GM12878 (cell line): Measurements from ENCODE around the gene FKBP2. TPM values are rescaled to one million over a fixed set of nuclear protein-coding genes. Genes with fewer than 3 reads are reported as not detected.

Experiments used
- ASH2L ChIP-seq: fragments of 300-600, 200-600 bp; sonication (generic); IDR thresholded peaks from 2 replicates; pipeline ENCODE4 v1.6.1; 2017; ENCODE audit warnings: low read depth, mild to moderate bottlenecking, borderline replicate concordance
- ATF2 ChIP-seq: IDR thresholded peaks from 2 replicates; pipeline ENCODE4 v1.6.1; 2012; ENCODE audit warnings: low read length, inconsistent platforms
- BACH1 ChIP-seq: fragments of 450-650 bp; IDR thresholded peaks from 2 replicates; pipeline ENCODE4 v1.6.1; 2017; ENCODE audit warnings: mild to moderate bottlenecking, borderline replicate concordance
- BCL11A ChIP-seq: IDR thresholded peaks from 2 replicates; pipeline ENCODE4 v1.6.1; 2011; ENCODE audit warnings: low read depth, low read length
- CBX5 ChIP-seq: sonication (generic); IDR thresholded peaks from 2 replicates; pipeline ENCODE4 v1.6.1; 2016; ENCODE audit warnings: low read depth, moderate library complexity, mild to moderate bottlenecking, inconsistent platforms
- CREB1 ChIP-seq: IDR thresholded peaks from 2 replicates; pipeline ENCODE4 v1.6.1; 2012; ENCODE audit warnings: low read depth, mild to moderate bottlenecking, inconsistent platforms
- DPF2 ChIP-seq: fragments of 450-650 bp; IDR thresholded peaks from 2 replicates; pipeline ENCODE4 v1.6.1; 2017; ENCODE audit warnings: mild to moderate bottlenecking
- E4F1 ChIP-seq: fragments of 450-650 bp; IDR thresholded peaks from 2 replicates; pipeline ENCODE4 v1.6.1; 2018; ENCODE audit warnings: borderline replicate concordance, mild to moderate bottlenecking; ENCODE audit not compliant: partially characterized antibody
- ETV6 ChIP-seq, 2 experiments: fragments of 450-650 bp in 1 of 2; IDR thresholded peaks in 1 of 2; conservative IDR thresholded peaks in 1 of 2; 2 replicates each; pipeline ENCODE4 v1.6.1; 2014; ENCODE audit warnings: antibody characterized with exemption in 1 of 2, borderline replicate concordance in 1 of 2, low read depth in 1 of 2, mild to moderate bottlenecking in 1 of 2, moderate library complexity in 1 of 2
- KAT2A ChIP-seq: conservative IDR thresholded peaks from 2 replicates; pipeline ENCODE4 v1.6.1; 2011; ENCODE audit warnings: low read depth, low read length; ENCODE audit not compliant: control insufficient read depth
- MLLT1 ChIP-seq: fragments of 450-650 bp; IDR thresholded peaks from 2 replicates; pipeline ENCODE4 v1.6.1; 2016; ENCODE audit warnings: mild to moderate bottlenecking
- POLR2A ChIP-seq: IDR thresholded peaks from 2 replicates; pipeline ENCODE4 v1.6.1; 2011; ENCODE audit warnings: low read depth, mild to moderate bottlenecking, low read length
- POLR2AphosphoS5 ChIP-seq: IDR thresholded peaks from 2 replicates; pipeline ENCODE4 v1.6.1; 2011; ENCODE audit warnings: mild to moderate bottlenecking, low read length, inconsistent platforms
- SIN3A ChIP-seq: IDR thresholded peaks from 2 replicates; pipeline ENCODE4 v1.6.1; 2012; ENCODE audit warnings: low read depth, low read length, improper control_type of control experiment
- SIX5 ChIP-seq: IDR thresholded peaks from 2 replicates; pipeline ENCODE4 v1.6.1; 2011; ENCODE audit warnings: mild to moderate bottlenecking, low read depth, low read length, moderate library complexity; ENCODE audit not compliant: severe bottlenecking
- SMAD1 ChIP-seq: fragments of 450-650 bp; IDR thresholded peaks from 2 replicates; pipeline ENCODE4 v1.6.1; 2018; ENCODE audit warnings: mild to moderate bottlenecking, low read depth; ENCODE audit not compliant: partially characterized antibody
- SRF ChIP-seq, 2 experiments: IDR thresholded peaks; 2 replicates each; pipeline ENCODE4 v1.6.1; 2011; ENCODE audit warnings: low read depth in 2 of 2, low read length in 2 of 2, mild to moderate bottlenecking in 1 of 2, moderate library complexity in 1 of 2
- TARDBP ChIP-seq: IDR thresholded peaks from 2 replicates; pipeline ENCODE4 v1.6.1; 2016; ENCODE audit warnings: borderline replicate concordance
- ZNF24 ChIP-seq: fragments of 450-650 bp; IDR thresholded peaks from 2 replicates; pipeline ENCODE4 v1.6.1; 2017; ENCODE audit warnings: antibody characterized with exemption, mild to moderate bottlenecking
- polyA plus RNA-seq, 11 experiments: library from polyadenylated mRNA; depleted of rRNA in 4 of 11; unstranded in 6 of 11; stranded (reverse) in 5 of 11; fragments of >200 nt; fragmentation: Nextera tagmentation in 4 of 11; fragmentation: Illumina TruSeq in 1 of 11; extraction: Ambion mirVana in 4 of 11; extraction: Trizol in 1 of 11; gene quantifications; 1 replicate in 1 of 11; 2 replicates in 10 of 11; pipeline versions ENCODE4 v1.2.1 to v1.2.3, GENCODE V29; 2011 to 2016; ENCODE audit warnings: inconsistent platforms in 2 of 11, missing spikeins in 2 of 11, low read depth in 1 of 11
- total RNA-seq, 4 experiments: library from RNA; depleted of rRNA in 3 of 4; stranded (reverse); fragments of >200 nt in 3 of 4; fragmentation: Illumina TruSeq in 1 of 4; extraction: Trizol in 1 of 4; gene quantifications; 2 replicates each; pipeline versions ENCODE4 v1.2.1 to v1.2.3, GENCODE V29; 2013 to 2021
- TF ChIP-seq, protein P1 (sequence below): fragments of 450-650 bp; IDR thresholded peaks from 2 replicates; pipeline ENCODE4 v1.6.1; 2017; ENCODE audit warnings: low read depth, mild to moderate bottlenecking, moderate library complexity
- TF ChIP-seq, protein P2 (sequence below): fragments of 150-350 bp; IDR thresholded peaks from 2 replicates; pipeline ENCODE4 v1.6.1; 2014; ENCODE audit warnings: mild to moderate bottlenecking, low read depth, low read length

Gene FKBP2
- total and polyA plus RNA-seq, 10 of the 15 experiments (the other 5 are each of a cell fraction or from before 2014, with no cell fraction given) = 1.8 to 99.7 (median 39.5) TPM

GRCh38 chr11:64225608-64226506 is 15.0 kb upstream of the FKBP2 start, which contains the start of the genes NUDT22 and TRPT1 (continued):
- TF ChIP-seq SIX5 (no peak), SIN3A (no peak), ASH2L (no peak), DPF2 (0 out of 2 replicates have a peak, but pooled peaks have one; percentile 5), CBX5 (no peak), ETV6 (conservative IDR thresholded peaks at IDR 0.05 in 1 of 2, IDR thresholded peaks at IDR 0.05 in 1 of 2; ENCODE audit: borderline replicate concordance in 1 of 2, low read depth in 1 of 2) (no peak), KAT2A (no peak), ATF2 (no peak), MLLT1 (0 out of 2 replicates have a peak, but pooled peaks have one; percentile 21), POLR2A (peak; percentile 71), SMAD1 (no peak), E4F1 (peak; percentile 14), SRF (IDR thresholded peaks at IDR 0.05; ENCODE audit: low read depth in 2 of 2, low read length in 2 of 2) (0 out of 4 replicates have a peak, but pooled peaks of 1 of the 2 experiments have one; percentile 39), BACH1 (no peak), BCL11A (no peak), CREB1 (peak; percentile 52; the same call in 1 of the 2 replicates), ZNF24 (no peak), POLR2AphosphoS5 (peak; percentile 74), TARDBP (no peak)
- TF ChIP-seq, protein P1, sequence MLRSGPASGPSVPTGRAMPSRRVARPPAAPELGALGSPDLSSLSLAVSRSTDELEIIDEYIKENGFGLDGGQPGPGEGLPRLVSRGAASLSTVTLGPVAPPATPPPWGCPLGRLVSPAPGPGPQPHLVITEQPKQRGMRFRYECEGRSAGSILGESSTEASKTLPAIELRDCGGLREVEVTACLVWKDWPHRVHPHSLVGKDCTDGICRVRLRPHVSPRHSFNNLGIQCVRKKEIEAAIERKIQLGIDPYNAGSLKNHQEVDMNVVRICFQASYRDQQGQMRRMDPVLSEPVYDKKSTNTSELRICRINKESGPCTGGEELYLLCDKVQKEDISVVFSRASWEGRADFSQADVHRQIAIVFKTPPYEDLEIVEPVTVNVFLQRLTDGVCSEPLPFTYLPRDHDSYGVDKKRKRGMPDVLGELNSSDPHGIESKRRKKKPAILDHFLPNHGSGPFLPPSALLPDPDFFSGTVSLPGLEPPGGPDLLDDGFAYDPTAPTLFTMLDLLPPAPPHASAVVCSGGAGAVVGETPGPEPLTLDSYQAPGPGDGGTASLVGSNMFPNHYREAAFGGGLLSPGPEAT = 0 out of 2 replicates have a peak, but pooled peaks have one; percentile 25
- TF ChIP-seq, protein P2, sequence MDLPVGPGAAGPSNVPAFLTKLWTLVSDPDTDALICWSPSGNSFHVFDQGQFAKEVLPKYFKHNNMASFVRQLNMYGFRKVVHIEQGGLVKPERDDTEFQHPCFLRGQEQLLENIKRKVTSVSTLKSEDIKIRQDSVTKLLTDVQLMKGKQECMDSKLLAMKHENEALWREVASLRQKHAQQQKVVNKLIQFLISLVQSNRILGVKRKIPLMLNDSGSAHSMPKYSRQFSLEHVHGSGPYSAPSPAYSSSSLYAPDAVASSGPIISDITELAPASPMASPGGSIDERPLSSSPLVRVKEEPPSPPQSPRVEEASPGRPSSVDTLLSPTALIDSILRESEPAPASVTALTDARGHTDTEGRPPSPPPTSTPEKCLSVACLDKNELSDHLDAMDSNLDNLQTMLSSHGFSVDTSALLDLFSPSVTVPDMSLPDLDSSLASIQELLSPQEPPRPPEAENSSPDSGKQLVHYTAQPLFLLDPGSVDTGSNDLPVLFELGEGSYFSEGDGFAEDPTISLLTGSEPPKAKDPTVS = no peak
